ENCODE data around the gene TMC7.

The TMC7 gene

DNA sequence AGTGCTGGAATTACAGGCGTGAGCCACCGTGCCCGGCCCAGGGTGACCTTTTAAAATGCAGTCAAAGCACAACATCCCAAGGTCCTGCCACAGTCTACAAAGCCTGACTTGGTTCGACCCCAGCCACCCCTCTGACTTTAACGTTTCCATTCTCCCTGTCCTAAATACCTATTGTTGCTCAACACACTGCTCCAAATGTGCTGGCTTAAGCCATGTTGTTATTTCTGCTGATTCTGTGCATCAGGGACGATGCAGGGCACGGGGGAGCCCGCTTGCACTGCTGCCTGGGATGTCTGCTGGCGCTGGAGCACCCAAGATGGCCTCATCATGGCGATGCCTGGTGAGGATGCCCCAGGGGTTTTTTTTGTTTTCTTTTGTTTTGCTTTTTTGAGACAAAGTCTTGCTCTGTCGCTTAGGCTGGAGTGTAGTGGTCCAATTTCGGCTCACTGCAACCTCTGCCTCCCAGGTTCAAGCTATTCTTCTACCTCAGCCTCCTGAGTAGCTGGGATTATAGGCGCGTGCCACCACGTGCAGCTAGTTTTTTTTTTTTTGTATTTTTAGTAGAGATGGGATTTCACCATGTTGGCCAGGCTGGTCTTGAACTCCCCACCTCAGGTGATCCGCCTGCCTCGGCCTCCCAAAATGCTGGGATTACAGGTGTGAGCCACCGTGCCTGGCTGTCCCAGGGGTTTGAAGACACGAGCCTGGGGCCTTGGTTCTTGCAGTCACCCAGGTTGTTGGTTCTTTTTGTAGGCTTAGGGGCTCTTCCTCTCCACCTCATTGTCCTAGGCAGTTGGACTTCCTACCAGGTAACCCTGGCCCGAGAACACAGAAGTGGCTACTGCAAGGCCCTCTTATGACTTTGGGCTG, 22.9 kb downstream of the TMC7 start:
- Histone ChIP-seq H3K9me2 (replicated peaks; ENCODE audit: low read depth, low read length) (no peaks in the 10 kb centered on the region), H3K36me3 (ENCODE audit: insufficient read depth, low read length) (no peaks in the 10 kb centered on the region), H2AFZ (ENCODE audit: low read length) (no peak overlapping the region), H3K9ac (ENCODE audit: low read depth, low read length, poor library complexity, severe bottlenecking) (no peak overlapping the region), H3F3A (ENCODE audit: low read depth) (no peaks in the 10 kb centered on the region), H3K27me3 (ENCODE audit: insufficient read depth, low read length, poor library complexity, severe bottlenecking) (no peaks in the 10 kb centered on the region), H3K4me3 (ENCODE audit: low read length, poor library complexity, severe bottlenecking) (no peak overlapping the region), H4K20me1 (ENCODE audit: insufficient read depth, low read length, poor library complexity, severe bottlenecking) (no peaks in the 10 kb centered on the region), H3K4me2 (ENCODE audit: low read depth, low read length, poor library complexity, severe bottlenecking) (no peak overlapping the region), H3K4me1 (ENCODE audit: insufficient read depth, low read length, poor library complexity, severe bottlenecking) (no peaks in the 10 kb centered on the region), H3K79me2 (ENCODE audit: insufficient read depth, low read length) (no peaks in the 10 kb centered on the region), H3K9me3 (ENCODE audit: insufficient read depth, low read depth, low read length) (no peaks in the 10 kb centered on the region)
- TF ChIP-seq, protein P1, sequence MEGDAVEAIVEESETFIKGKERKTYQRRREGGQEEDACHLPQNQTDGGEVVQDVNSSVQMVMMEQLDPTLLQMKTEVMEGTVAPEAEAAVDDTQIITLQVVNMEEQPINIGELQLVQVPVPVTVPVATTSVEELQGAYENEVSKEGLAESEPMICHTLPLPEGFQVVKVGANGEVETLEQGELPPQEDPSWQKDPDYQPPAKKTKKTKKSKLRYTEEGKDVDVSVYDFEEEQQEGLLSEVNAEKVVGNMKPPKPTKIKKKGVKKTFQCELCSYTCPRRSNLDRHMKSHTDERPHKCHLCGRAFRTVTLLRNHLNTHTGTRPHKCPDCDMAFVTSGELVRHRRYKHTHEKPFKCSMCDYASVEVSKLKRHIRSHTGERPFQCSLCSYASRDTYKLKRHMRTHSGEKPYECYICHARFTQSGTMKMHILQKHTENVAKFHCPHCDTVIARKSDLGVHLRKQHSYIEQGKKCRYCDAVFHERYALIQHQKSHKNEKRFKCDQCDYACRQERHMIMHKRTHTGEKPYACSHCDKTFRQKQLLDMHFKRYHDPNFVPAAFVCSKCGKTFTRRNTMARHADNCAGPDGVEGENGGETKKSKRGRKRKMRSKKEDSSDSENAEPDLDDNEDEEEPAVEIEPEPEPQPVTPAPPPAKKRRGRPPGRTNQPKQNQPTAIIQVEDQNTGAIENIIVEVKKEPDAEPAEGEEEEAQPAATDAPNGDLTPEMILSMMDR (conservative IDR thresholded peaks at IDR 0.05; ENCODE audit: low read length): no peak
- no peak for TF ChIP-seq EZH2phosphoT487 (IDR thresholded peaks at IDR 0.05; ENCODE audit: borderline replicate concordance)

DNA sequence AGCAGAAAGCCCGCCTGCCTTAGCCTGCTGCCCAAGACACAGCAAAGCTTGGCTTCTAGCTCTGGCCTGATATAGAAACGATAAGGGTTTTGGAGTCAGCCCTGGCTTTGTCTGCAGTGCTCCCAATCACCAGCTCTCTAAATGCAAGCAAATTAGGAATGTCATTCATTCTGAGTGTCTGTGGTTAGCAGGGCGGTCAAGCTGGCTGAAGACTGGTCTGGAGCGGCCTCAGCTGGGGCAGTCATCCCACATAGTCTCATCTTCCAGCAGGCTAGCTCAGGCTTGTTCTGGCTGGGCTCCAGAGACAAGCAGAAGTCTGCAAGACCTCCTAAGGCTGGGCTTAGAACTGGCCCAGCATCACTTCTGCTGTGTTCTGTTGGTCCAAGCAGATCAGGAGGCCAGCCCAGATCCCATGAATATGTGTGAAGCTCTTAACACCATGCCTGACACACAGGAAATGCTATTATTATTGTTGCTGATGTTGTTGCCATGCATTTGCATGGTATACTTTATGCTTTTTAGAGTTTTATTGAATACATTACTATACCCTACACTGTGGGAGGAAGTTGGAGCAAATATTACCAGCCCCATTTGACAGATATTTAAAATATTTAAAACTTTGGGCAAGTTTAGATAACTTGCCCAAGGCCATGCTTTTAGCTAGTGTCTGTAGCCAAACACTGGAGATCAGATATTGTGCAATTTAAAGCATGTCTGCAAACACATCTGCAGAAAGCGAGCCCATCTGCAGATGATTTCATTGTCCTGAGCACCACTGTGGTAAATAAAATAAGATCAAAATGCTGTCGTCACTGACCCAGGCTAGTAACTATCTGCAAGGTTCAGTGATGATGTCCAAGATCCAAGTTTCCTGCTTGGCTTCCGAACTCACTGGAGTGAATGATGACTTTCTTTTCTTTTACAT, 24.8 kb downstream of the TMC7 start:
- Histone ChIP-seq H3K9me3 (ENCODE audit: insufficient read depth, low read depth, low read length) (no peaks in the 10 kb centered on the region), H3K36me3 (ENCODE audit: insufficient read depth, low read length) (no peaks in the 10 kb centered on the region), H2AFZ (ENCODE audit: low read length) (no peak overlapping the region), H3K4me1 (ENCODE audit: insufficient read depth, low read length, poor library complexity, severe bottlenecking) (no peaks in the 10 kb centered on the region), H4K20me1 (ENCODE audit: insufficient read depth, low read length, poor library complexity, severe bottlenecking) (no peaks in the 10 kb centered on the region), H3K27me3 (ENCODE audit: insufficient read depth, low read length, poor library complexity, severe bottlenecking) (no peaks in the 10 kb centered on the region), H3K9ac (ENCODE audit: low read depth, low read length, poor library complexity, severe bottlenecking) (no peak overlapping the region), H3K9me2 (replicated peaks; ENCODE audit: low read depth, low read length) (no peaks in the 10 kb centered on the region), H3K4me2 (ENCODE audit: low read depth, low read length, poor library complexity, severe bottlenecking) (no peak overlapping the region), H3K79me2 (ENCODE audit: insufficient read depth, low read length) (no peaks in the 10 kb centered on the region), H3F3A (ENCODE audit: low read depth) (no peaks in the 10 kb centered on the region), H3K4me3 (ENCODE audit: low read length, poor library complexity, severe bottlenecking) (no peak overlapping the region)
- TF ChIP-seq, protein P1 (conservative IDR thresholded peaks at IDR 0.05; ENCODE audit: low read length): no peak
- no peak for TF ChIP-seq EZH2phosphoT487 (IDR thresholded peaks at IDR 0.05; ENCODE audit: borderline replicate concordance)

DNA sequence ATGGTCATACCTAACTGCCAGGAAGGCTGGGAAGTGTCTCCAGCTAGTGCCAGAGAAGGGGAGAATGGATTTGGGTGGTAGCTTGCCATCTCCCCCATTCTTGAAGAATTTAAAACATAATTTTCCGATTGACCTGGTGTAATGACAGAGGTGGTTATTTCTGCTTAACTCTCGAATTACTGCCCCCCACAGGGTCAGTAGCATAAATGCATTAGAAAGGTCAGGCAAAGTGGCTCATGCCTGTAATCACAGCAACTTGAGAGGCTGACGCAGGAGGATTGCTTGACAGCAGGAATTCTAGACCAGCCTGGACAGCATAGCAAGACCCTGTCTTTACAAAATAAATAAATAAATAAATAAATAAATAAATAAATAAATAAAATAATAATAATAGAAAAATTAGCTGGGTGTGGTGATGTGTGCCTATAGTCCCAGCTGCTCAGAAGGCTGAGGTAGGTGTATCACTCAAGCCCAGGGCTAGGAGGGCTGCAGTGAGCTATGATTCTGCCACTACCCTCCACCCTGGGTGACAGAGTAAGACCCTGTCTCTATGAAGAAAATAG, 27.5 kb downstream of the TMC7 start:
- no peak for TF ChIP-seq EZH2phosphoT487 (IDR thresholded peaks at IDR 0.05; ENCODE audit: borderline replicate concordance)
- TF ChIP-seq, protein P1 (conservative IDR thresholded peaks at IDR 0.05; ENCODE audit: low read length): no peak
- Histone ChIP-seq H3F3A (ENCODE audit: low read depth) (no peaks in the 10 kb centered on the region), H3K9me3 (ENCODE audit: insufficient read depth, low read depth, low read length) (no peaks in the 10 kb centered on the region), H3K4me1 (ENCODE audit: insufficient read depth, low read length, poor library complexity, severe bottlenecking) (no peaks in the 10 kb centered on the region), H2AFZ (ENCODE audit: low read length) (no peak overlapping the region), H3K79me2 (ENCODE audit: insufficient read depth, low read length) (no peaks in the 10 kb centered on the region), H3K4me3 (ENCODE audit: low read length, poor library complexity, severe bottlenecking) (no peak overlapping the region), H4K20me1 (ENCODE audit: insufficient read depth, low read length, poor library complexity, severe bottlenecking) (no peaks in the 10 kb centered on the region), H3K4me2 (ENCODE audit: low read depth, low read length, poor library complexity, severe bottlenecking) (no peak overlapping the region), H3K9ac (ENCODE audit: low read depth, low read length, poor library complexity, severe bottlenecking) (no peak overlapping the region), H3K9me2 (replicated peaks; ENCODE audit: low read depth, low read length) (no peaks in the 10 kb centered on the region), H3K27me3 (ENCODE audit: insufficient read depth, low read length, poor library complexity, severe bottlenecking) (no peaks in the 10 kb centered on the region), H3K36me3 (ENCODE audit: insufficient read depth, low read length) (no peaks in the 10 kb centered on the region)

All from Loucy (cell line).